SK-N-SH treated with all-trans-retinoic acid at 6 μM for 48 hours (cell line): ENCODE measurements around the gene SMIM31.

Experiments used
- BACH2 ChIP-seq: fragments of 250-450 bp; sonication (Bioruptor Pico); IDR thresholded peaks from 2 replicates; pipeline ENCODE4 v1.9.0; 2021; ENCODE audit warnings: mild to moderate bottlenecking, borderline replicate concordance
- CSDC2 ChIP-seq: fragments of 250-450 bp; sonication (Bioruptor Pico); IDR thresholded peaks from 2 replicates; pipeline ENCODE4 v1.5.0; 2020; ENCODE audit warnings: mild to moderate bottlenecking, moderate library complexity
- OSR1 ChIP-seq: fragments of 250-450 bp; sonication (Bioruptor Pico); IDR thresholded peaks from 2 replicates; pipeline ENCODE4 v1.8.0; 2022; ENCODE audit warnings: moderate library complexity, mild to moderate bottlenecking, inconsistent platforms
- PATZ1 ChIP-seq: fragments of 250-450 bp; sonication (Bioruptor Pico); IDR thresholded peaks from 2 replicates; pipeline ENCODE4 v1.8.0; 2020; ENCODE audit warnings: mild to moderate bottlenecking, moderate library complexity, borderline replicate concordance
- ZNF565 ChIP-seq: fragments of 450-650 bp; formaldehyde crosslinking; conservative IDR thresholded peaks from 2 replicates; pipeline ENCODE4 v1.5.0; 2020; ENCODE audit warnings: low read depth, mild to moderate bottlenecking, moderate library complexity

DNA sequence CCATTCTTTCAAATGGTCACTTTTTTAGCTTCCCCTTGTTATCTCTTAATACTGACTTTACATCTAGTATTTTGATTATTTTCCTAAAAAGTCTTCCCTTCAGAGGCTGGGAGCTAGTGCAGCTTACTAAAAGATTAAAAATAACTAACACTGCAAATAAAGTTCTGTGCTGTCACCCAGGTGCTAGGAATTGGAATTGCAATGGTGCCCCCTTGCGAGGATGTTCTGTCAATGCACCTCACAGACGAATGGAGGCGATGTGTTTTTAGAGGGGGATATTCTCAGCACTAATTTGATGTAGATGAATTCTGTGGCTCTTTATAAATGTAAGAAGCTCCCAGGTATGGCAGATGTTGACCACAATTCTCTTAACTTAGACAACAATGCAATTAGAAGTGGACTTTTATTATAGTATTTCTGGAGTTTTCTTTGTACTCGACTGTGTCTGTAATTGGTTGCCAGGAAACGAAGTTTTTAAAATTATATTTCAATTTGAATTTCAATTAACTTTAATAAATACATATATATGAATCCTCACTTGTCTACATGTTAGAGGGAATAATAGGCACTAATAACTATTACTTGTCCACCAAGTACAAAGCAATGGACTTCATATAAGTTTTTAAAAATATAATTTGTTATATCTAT, 22.0 kb upstream of the SMIM31 start:
- no peak for TF ChIP-seq ZNF565
- no peak for TF ChIP-seq BACH2 (CRISPR knock-in tag)
- no peak for TF ChIP-seq CSDC2 (CRISPR knock-in tag)
- no peak for TF ChIP-seq PATZ1 (CRISPR knock-in tag)
- no peak for TF ChIP-seq OSR1
